Large intestine (tissue), 3 donors: ENCODE measurements around the gene OBSCN. TPM values are rescaled to one million over a fixed set of nuclear protein-coding genes. Genes with fewer than 3 reads are reported as not detected.
"Not testable (repeated sequence)": the region's sequence is repeated elsewhere in the genome, so short reads cannot be mapped to it uniquely, and the experiment has no call there.

Experiments
- DNase-seq, 2 donors: peaks; one replicate each; pipeline versions ENCODE4 v3.0.0 to v3.0.0-alpha.2; 2013
- H3K27ac ChIP-seq: one replicate; pipeline ENCODE4 v1.5.1; 2013; ENCODE audit warnings: low read length
- H3K27me3 ChIP-seq: 2 replicates; pipeline ENCODE4 v1.6.1; 2013; ENCODE audit warnings: low read length; ENCODE audit not compliant: control insufficient read depth, insufficient read depth
- H3K36me3 ChIP-seq: 2 replicates; pipeline ENCODE4 v1.6.1; 2013; ENCODE audit warnings: low read length; ENCODE audit not compliant: control insufficient read depth, insufficient read depth
- H3K4me1 ChIP-seq: one replicate; pipeline ENCODE4 v1.6.1; 2013; ENCODE audit warnings: low read length; ENCODE audit not compliant: control insufficient read depth, insufficient read depth
- H3K4me3 ChIP-seq: one replicate; pipeline ENCODE4 v1.5.1; 2013; ENCODE audit warnings: low read length
- H3K9me3 ChIP-seq: one replicate; pipeline ENCODE4 v1.6.1; 2013; ENCODE audit warnings: mild to moderate bottlenecking, low read depth, low read length, moderate library complexity; ENCODE audit not compliant: control insufficient read depth
- WGBS: methylation state at CpG from one replicate; pipeline ENCODE4 v1.1.5; 2013; ENCODE audit warnings: low lambda C conversion rate; ENCODE audit not compliant: insufficient coverage; 5-methylcytosine and 5-hydroxymethylcytosine counted together
- polyA plus RNA-seq: library from polyadenylated mRNA; unstranded; fragments of 120-200 nt; gene quantifications from one replicate; pipeline ENCODE4 v1.2.1, GENCODE V29; 2013

Gene OBSCN
- polyA plus RNA-seq, 1 donor: 58.9 TPM

DNA sequence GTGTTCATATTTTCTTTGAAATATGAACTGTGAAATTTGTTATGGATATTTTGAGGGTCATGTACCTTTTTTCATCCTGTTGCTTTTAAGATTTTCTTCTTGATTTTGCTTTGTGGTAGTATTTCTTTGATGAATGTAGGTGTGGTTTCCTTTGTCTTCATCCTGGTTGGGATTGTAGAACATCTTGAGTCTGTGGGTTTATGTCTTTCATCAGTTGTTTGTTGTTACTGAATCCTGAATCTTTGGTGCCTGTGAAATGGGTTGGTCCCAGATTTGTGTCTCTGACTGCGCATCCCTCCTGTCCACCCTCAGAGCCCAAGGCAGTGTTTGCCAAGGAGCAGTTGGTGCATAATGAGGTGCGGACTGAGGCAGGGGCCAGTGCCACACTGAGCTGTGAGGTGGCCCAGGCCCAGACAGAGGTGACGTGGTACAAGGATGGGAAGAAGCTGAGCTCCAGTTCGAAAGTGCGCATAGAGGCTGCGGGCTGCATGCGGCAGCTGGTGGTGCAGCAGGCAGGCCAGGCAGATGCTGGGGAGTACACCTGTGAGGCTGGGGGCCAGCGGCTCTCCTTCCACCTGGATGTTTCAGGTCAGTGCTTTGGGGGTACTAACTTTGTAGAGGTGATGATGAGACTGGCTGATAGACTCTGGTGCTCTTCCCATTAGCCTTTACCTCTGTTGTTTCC, 38.5 kb downstream of the OBSCN start:
- H3K4me3 ChIP-seq: no peak overlapping the region
- H3K36me3 ChIP-seq: peaks cover 48% of the 10 kb centered on the region
- H3K4me1 ChIP-seq: no peaks in the 10 kb centered on the region
- H3K27ac ChIP-seq: no peak overlapping the region
- WGBS: no CpG with 5 or more reads among the region's 8 CpGs
- H3K27me3 ChIP-seq: no peaks in the 10 kb centered on the region
- no peak for DNase-seq
- H3K9me3 ChIP-seq: peaks cover 25% of the 10 kb centered on the region

- no peaks in the 10 kb centered on the region for H3K4me1 ChIP-seq
- no peak overlapping the region for H3K27ac ChIP-seq
- H3K9me3 ChIP-seq: peaks cover 11% of the 10 kb centered on the region
- H3K4me3 ChIP-seq: no peak overlapping the region
- WGBS: no CpG with 5 or more reads among the region's 24 CpGs
- no peak for DNase-seq
- peaks cover 38% of the 10 kb centered on the region for H3K36me3 ChIP-seq
- H3K27me3 ChIP-seq: no peaks in the 10 kb centered on the region
Observed at GRCh38 chr1:228249513-228250305, 41.9 kb downstream of the OBSCN start.

GRCh38 chr1:228252476-228252875, 44.6 kb downstream of the OBSCN start:
- DNase-seq, H3K9me3 ChIP-seq, H3K4me1 ChIP-seq, H3K4me3 ChIP-seq, H3K27me3 ChIP-seq, H3K27ac ChIP-seq: not testable (repeated sequence)
- peaks cover 22% of the 10 kb centered on the region for H3K36me3 ChIP-seq
- WGBS: no CpG with 5 or more reads among the region's 1 CpG

DNA sequence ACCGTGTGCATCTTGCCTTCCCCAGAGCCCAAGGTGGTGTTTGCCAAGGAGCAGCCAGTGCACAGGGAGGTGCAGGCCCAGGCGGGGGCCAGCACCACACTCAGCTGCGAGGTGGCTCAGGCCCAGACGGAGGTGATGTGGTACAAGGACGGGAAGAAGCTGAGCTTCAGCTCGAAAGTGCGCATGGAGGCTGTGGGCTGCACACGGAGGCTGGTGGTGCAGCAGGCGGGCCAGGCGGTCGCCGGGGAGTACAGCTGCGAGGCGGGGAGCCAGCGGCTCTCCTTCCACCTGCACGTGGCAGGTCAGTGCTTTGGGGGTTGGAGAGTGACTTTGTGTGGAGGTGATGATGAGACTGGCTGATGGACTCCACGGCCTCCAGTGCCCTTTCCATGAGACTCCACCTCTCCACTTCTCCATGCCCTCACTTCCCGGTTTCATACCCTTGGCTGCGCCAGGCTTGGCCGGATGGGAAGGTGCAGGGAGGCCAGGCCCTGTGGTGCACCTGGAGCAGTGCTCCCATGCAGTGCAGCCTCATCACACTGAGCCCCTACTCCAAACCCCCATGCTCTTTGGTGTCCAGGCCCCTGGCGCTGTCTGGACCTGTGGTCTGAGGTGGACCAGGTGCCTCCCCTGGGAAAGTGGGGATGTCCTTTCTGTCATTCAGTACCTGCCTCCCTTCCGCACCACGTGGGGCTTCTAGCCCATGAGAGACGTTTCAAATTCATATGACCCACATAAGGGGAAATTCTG, 49.0 kb downstream of the OBSCN start:
- Histone ChIP-seq H3K4me1 (no peaks in the 10 kb centered on the region), H3K27me3 (no peaks in the 10 kb centered on the region), H3K9me3 (peaks cover 9% of the 10 kb centered on the region), H3K27ac (no peak overlapping the region), H3K36me3 (peaks cover 7% of the 10 kb centered on the region), H3K4me3 (no peak overlapping the region)
- no peak for DNase-seq
- 100% methylated on average over 4 of the region's 24 CpGs for WGBS

DNA sequence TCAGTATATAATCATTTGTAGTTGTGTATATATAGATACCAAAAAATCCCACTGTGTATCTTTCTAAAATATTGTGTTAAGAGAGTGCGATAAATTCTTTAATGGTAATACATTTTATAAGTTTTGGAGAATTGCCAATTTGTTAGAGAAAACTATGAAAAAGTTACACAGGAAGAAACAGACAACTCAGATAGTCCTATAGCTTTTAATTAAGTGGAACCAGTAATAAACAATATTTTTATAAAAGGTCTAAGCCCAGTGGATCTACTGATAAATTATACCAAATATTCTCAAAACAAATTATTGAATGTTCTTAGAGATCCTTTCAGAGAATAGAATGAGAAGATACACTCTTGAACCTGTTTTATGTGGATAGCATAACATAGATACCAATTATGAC, 50.6 kb downstream of the OBSCN start:
- Histone ChIP-seq H3K36me3 (peaks cover 5% of the 10 kb centered on the region), H3K27ac (no peak overlapping the region), H3K27me3 (no peaks in the 10 kb centered on the region), H3K4me3 (no peak overlapping the region), H3K9me3 (peaks cover 10% of the 10 kb centered on the region), H3K4me1 (no peaks in the 10 kb centered on the region)
- no CpG with 5 or more reads among the region's 1 CpG for WGBS
- no peak for DNase-seq

DNA sequence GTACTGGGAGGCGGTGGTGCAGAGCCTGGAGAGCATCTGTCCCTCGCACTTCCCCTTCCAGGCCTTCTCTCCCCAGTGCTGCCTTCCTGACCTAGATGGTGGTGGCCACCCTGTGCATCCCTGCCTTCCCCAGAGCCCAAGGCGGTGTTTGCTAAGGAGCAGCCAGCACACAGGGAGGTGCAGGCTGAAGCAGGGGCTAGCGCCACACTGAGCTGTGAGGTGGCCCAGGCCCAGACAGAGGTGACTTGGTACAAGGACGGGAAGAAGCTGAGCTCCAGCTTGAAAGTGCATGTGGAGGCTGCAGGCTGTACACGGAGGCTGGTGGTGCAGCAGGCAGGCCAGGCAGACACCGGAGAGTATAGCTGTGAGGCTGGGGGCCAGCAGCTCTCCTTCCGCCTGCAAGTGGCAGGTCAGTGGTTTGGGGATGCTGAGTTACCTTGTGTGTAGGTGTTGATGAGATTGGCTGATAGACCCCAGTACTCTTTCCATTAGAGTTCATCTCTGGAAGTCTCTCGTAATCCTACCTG, 51.6 kb downstream of the OBSCN start:
- Histone ChIP-seq H3K36me3 (peaks cover 5% of the 10 kb centered on the region), H3K9me3 (peaks cover 10% of the 10 kb centered on the region), H3K27ac (no peak overlapping the region), H3K4me3 (no peak overlapping the region), H3K4me1 (no peaks in the 10 kb centered on the region), H3K27me3 (no peaks in the 10 kb centered on the region)
- WGBS: no CpG with 5 or more reads among the region's 9 CpGs
- DNase-seq: no peak

DNA sequence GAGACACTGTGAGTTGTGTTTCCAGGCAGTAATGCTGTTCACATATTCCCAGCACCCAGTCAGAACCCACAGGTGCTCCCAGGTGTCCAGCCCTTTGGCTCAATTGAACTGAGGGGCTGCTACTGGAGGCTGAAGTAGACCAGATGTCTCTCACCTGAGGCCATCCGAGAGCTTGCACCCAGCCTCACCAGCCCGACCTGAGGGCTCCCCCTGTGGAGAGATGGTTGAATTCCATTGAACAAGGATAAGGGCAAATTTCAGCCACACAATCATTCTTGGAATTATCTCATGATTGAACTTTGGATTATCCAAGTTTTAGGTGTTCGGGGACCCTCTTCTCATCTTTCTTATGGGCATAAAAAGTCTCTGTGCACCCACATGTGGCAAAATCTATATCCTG, 52.1 kb downstream of the OBSCN start:
- H3K4me1 ChIP-seq: no peaks in the 10 kb centered on the region
- 88% methylated on average over 1 of the region's 3 CpGs for WGBS
- peaks cover 5% of the 10 kb centered on the region for H3K36me3 ChIP-seq
- H3K27ac ChIP-seq: no peak overlapping the region
- no peak overlapping the region for H3K4me3 ChIP-seq
- no peak for DNase-seq
- H3K9me3 ChIP-seq: peaks cover 10% of the 10 kb centered on the region
- H3K27me3 ChIP-seq: no peaks in the 10 kb centered on the region

DNA sequence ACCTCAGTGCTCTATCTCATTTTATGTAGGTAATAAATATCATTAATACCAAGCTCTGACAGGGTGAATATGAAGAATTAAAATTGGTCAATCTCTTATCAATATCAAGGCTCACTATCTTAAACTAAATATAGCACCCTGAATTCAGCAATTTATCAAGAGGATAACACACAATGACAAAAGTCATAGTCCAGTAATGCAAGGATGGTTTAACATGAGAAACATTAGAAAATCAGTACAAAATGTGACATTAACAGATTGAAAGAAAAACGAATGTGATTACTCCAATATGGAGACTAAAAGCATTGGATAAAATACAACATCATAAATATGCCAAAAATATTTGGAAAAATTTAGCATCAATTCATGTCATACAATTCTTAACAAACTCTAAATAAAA, 53.9 kb downstream of the OBSCN start:
- WGBS: 100% methylated on average over 1 of the region's 1 CpG
- no peaks in the 10 kb centered on the region for H3K36me3 ChIP-seq

GRCh38 chr1:228262475-228262874, 54.6 kb downstream of the OBSCN start:
- no CpG with 5 or more reads among the region's 1 CpG for WGBS
- H3K36me3 ChIP-seq: no peaks in the 10 kb centered on the region

More for the DNA sequence above, 53.9 kb downstream of the OBSCN start:
- peaks cover 6% of the 10 kb centered on the region for H3K9me3 ChIP-seq
- no peak for DNase-seq
- H3K4me3 ChIP-seq: no peak overlapping the region
- no peaks in the 10 kb centered on the region for H3K27me3 ChIP-seq
- no peaks in the 10 kb centered on the region for H3K4me1 ChIP-seq
- H3K27ac ChIP-seq: no peak overlapping the region

DNA sequence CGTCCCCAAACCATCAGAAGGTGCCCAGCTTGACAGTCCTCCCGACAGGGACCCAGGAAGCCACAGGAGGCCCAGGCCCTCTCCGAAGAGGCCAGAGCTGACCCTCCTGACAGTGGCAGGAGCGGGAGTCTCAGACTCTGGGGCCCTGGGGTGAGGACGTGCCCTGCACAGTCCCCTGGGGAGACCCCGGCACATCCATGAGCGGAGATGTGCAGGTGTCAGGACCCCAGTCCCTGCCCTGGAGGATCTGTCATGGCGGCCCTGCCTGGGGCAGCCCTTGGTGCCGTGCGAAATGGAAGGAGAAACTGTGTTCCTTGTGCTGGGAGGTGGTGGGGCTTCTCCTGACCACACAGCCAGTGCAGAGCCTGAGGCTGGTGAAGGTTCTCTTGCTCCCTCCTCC, 55.8 kb downstream of the OBSCN start:
- Histone ChIP-seq H3K27me3 (no peaks in the 10 kb centered on the region), H3K9me3 (peaks cover 5% of the 10 kb centered on the region), H3K36me3 (peaks cover 4% of the 10 kb centered on the region), H3K4me1 (no peaks in the 10 kb centered on the region), H3K4me3 (no peak overlapping the region), H3K27ac (no peak overlapping the region)
- DNase-seq: no peak
- no CpG with 5 or more reads among the region's 10 CpGs for WGBS

More at GRCh38 chr1:228262475-228262874, 54.6 kb downstream of the OBSCN start:
- H3K4me1 ChIP-seq: no peaks in the 10 kb centered on the region
- peaks cover 5% of the 10 kb centered on the region for H3K9me3 ChIP-seq
- DNase-seq: no peak
- no peak overlapping the region for H3K4me3 ChIP-seq
- no peak overlapping the region for H3K27ac ChIP-seq
- no peaks in the 10 kb centered on the region for H3K27me3 ChIP-seq
